Stimulated activated naive B cell treated with anti-CD40 and anti-IgM and Interleukin-4, amounts not matched to agents 10 μg/mL and 1 μg/mL and 100 μg/mL, for 72 hours (primary cell): Measurements from ENCODE around the gene SLF1.
A peak's percentile ranks its signal among the peaks of the same experiment; 100 is the strongest.

ENCODE experiments used
- ATAC-seq, 2 donors: fragments of 150-1000 bp; cut with Tn5 transposase; replicated peaks; 2 replicates each; pipeline ENCODE4 v1.10.0; 2021; ENCODE audit warnings: moderate library complexity in 1 of 2
- DNase-seq: peaks from one replicate; pipeline ENCODE4 v3.0.0; 2021
- H3K27ac Mint-ChIP-seq: one replicate; pipeline ENCODE4 v1.8.0; 2022; ENCODE audit warnings: mild to moderate bottlenecking, mixed read lengths
- H3K27me3 Mint-ChIP-seq, 2 donors: one replicate each; pipeline ENCODE4 v1.8.0; 2022; ENCODE audit warnings: mixed read lengths in 2 of 2
- H3K36me3 Mint-ChIP-seq, 2 donors: one replicate each; pipeline ENCODE4 v1.8.0; 2022; ENCODE audit warnings: mixed read lengths in 2 of 2, mild to moderate bottlenecking in 1 of 2
- H3K4me1 Mint-ChIP-seq, 2 donors: one replicate each; pipeline ENCODE4 v1.8.0; 2022; ENCODE audit warnings: mixed read lengths in 2 of 2, mild to moderate bottlenecking in 1 of 2
- H3K4me3 Mint-ChIP-seq, 2 donors: one replicate each; pipeline ENCODE4 v1.8.0; 2022; ENCODE audit warnings: mild to moderate bottlenecking in 2 of 2, mixed read lengths in 2 of 2, moderate library complexity in 1 of 2
- H3K9me3 Mint-ChIP-seq, 2 donors: one replicate each; pipeline ENCODE4 v1.8.0; 2022; ENCODE audit warnings: mixed read lengths in 2 of 2, mild to moderate bottlenecking in 1 of 2

Gene SLF1

GRCh38 chr5:94709277-94709676 is 90.8 kb downstream of the SLF1 start:
- H3K9me3 Mint-ChIP-seq, result no peaks in the 10 kb centered on the region
- H3K36me3 Mint-ChIP-seq, result peaks cover 18 to 29% of the 10 kb centered on the region in 2 donors
- H3K27me3 Mint-ChIP-seq, result no peaks in the 10 kb centered on the region
- no peak overlapping the region for H3K4me3 Mint-ChIP-seq
- H3K4me1 Mint-ChIP-seq, result peaks cover 0 to 2% of the 10 kb centered on the region in 2 donors
- no peak for ATAC-seq
- DNase-seq, result no peak
- no peak overlapping the region for H3K27ac Mint-ChIP-seq

- Mint-ChIP-seq H3K27ac (no peak overlapping the region), H3K4me1 (peaks cover 0 to 2% of the 10 kb centered on the region in 2 donors), H3K27me3 (no peaks in the 10 kb centered on the region), H3K36me3 (peaks cover 18 to 29% of the 10 kb centered on the region in 2 donors), H3K4me3 (no peak overlapping the region), H3K9me3 (no peaks in the 10 kb centered on the region)
- ATAC-seq, result no peak
- DNase-seq, result no peak
Observed at GRCh38 chr5:94711785-94712184, 93.3 kb downstream of the SLF1 start.

DNA sequence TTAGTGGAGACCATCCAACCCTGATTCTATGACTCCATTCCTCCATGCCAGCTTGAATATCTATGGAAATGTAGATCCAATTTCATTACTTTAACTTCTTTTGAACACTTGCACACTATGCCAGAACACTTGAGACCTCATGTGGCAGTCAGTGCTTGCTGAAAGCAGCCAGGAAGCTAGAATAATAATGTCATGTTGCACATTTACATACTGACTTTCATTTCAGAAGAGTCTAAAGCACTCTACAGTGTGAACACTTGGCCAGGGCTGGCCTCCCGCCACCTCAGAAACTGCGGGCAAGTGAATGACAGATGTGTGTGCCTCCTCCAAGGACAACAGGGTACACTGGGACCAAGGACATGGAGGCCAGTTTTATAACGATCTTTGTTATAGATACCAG is 97.3 kb downstream of the SLF1 start:
- DNase-seq (no peak), ATAC-seq (no peak)
- H3K9me3 Mint-ChIP-seq, result peaks cover 2 to 7% of the 10 kb centered on the region in 2 donors
- no peaks in the 10 kb centered on the region for H3K4me1 Mint-ChIP-seq
- no peak overlapping the region for H3K27ac Mint-ChIP-seq
- peaks cover 15% of the 10 kb centered on the region in 2 donors for H3K36me3 Mint-ChIP-seq
- no peak overlapping the region for H3K4me3 Mint-ChIP-seq
- no peaks in the 10 kb centered on the region for H3K27me3 Mint-ChIP-seq

GRCh38 chr5:94725142-94725541 is 106.7 kb downstream of the SLF1 start:
- Mint-ChIP-seq H3K36me3 (no peaks in the 10 kb centered on the region), H3K27ac (no peak overlapping the region), H3K9me3 (no peaks in the 10 kb centered on the region), H3K4me3 (no peak overlapping the region), H3K27me3 (no peaks in the 10 kb centered on the region), H3K4me1 (no peaks in the 10 kb centered on the region)
- no peak for DNase-seq
- ATAC-seq, result no peak

GRCh38 chr5:94731471-94731870 is 113.0 kb downstream of the SLF1 start:
- DNase-seq (no peak), ATAC-seq (no peak)
- no peaks in the 10 kb centered on the region for H3K36me3 Mint-ChIP-seq
- no peaks in the 10 kb centered on the region for H3K27me3 Mint-ChIP-seq
- H3K4me3 Mint-ChIP-seq, result no peak overlapping the region
- peaks cover 3 to 5% of the 10 kb centered on the region in 2 donors for H3K4me1 Mint-ChIP-seq
- H3K27ac Mint-ChIP-seq, result no peak overlapping the region
- H3K9me3 Mint-ChIP-seq, result no peaks in the 10 kb centered on the region

DNA sequence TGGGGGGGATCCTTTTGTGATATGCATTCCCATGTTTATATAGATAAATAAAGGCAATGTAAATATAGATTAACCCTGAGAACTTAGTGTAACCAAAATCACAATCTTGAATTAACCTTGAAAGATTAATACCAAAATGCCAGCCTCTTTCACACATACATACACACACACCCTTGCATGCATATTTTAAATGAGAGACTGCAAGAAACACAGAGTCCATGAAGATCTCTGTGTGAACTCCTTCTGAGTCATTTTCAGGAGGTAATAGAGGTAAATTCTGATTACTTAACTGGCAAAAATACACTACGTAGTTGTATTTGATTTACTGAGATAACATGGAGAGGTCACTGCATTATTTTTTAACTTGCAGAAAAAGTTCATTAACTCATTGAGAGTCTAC is 118.0 kb downstream of the SLF1 start:
- H3K27me3 Mint-ChIP-seq, result no peaks in the 10 kb centered on the region
- ATAC-seq (no peak), DNase-seq (no peak)
- H3K36me3 Mint-ChIP-seq, result no peaks in the 10 kb centered on the region
- H3K4me3 Mint-ChIP-seq, result no peak overlapping the region
- H3K4me1 Mint-ChIP-seq, result no peaks in the 10 kb centered on the region
- no peaks in the 10 kb centered on the region for H3K9me3 Mint-ChIP-seq
- H3K27ac Mint-ChIP-seq, result no peak overlapping the region

DNA sequence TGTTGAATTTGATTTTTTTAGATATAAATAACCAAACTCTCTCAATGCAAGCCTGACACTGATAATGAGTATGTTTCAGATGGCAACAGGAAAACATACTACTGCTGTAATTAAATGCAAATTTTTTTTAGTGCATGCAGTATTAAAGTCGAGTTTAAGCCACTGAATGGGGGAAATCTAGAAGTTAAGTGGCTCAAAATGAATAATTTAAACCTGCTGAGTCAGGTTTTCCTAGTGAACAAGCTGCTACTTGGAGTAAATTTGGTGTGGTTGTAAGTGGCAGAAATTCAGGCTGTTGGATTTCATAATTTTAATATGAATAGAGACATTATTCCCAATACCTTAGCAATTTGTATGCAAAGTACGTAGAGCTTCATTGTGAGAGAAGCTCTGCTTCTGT is 121.8 kb downstream of the SLF1 start:
- no peak overlapping the region for H3K27ac Mint-ChIP-seq
- H3K4me1 Mint-ChIP-seq, result peaks cover 9 to 14% of the 10 kb centered on the region in 2 donors
- DNase-seq, result no peak
- no peak overlapping the region for H3K4me3 Mint-ChIP-seq
- no peaks in the 10 kb centered on the region for H3K36me3 Mint-ChIP-seq
- no peaks in the 10 kb centered on the region for H3K9me3 Mint-ChIP-seq
- ATAC-seq, result no peak
- no peaks in the 10 kb centered on the region for H3K27me3 Mint-ChIP-seq

- H3K27me3 Mint-ChIP-seq, result no peaks in the 10 kb centered on the region
- no peak for ATAC-seq
Observed at GRCh38 chr5:94742852-94743251, 124.4 kb downstream of the SLF1 start.

GRCh38 chr5:94744906-94745305 is 126.4 kb downstream of the SLF1 start:
- Mint-ChIP-seq H3K36me3 (no peaks in the 10 kb centered on the region), H3K4me3 (peak overlapping the region; percentile 10 to 28), H3K9me3 (no peaks in the 10 kb centered on the region), H3K27ac (peak overlapping the region; percentile 80), H3K27me3 (no peaks in the 10 kb centered on the region), H3K4me1 (peaks cover 28 to 50% of the 10 kb centered on the region in 2 donors)
- ATAC-seq (peak; percentile 32 to 55), DNase-seq (no peak)

More at GRCh38 chr5:94742852-94743251, 124.4 kb downstream of the SLF1 start:
- Mint-ChIP-seq H3K36me3 (no peaks in the 10 kb centered on the region), H3K4me1 (peaks cover 20 to 39% of the 10 kb centered on the region in 2 donors), H3K9me3 (no peaks in the 10 kb centered on the region), H3K4me3 (no peak overlapping the region), H3K27ac (no peak overlapping the region)
- DNase-seq, result no peak

- peak overlapping the region; percentile 12 to 56 for H3K4me3 Mint-ChIP-seq
- H3K36me3 Mint-ChIP-seq, result no peaks in the 10 kb centered on the region
- H3K9me3 Mint-ChIP-seq, result no peaks in the 10 kb centered on the region
- ATAC-seq, result peak; percentile 85 to 86
- DNase-seq, result peak; percentile 29
- peaks cover 28 to 50% of the 10 kb centered on the region in 2 donors for H3K4me1 Mint-ChIP-seq
- peak overlapping the region; percentile 92 for H3K27ac Mint-ChIP-seq
- H3K27me3 Mint-ChIP-seq, result no peaks in the 10 kb centered on the region
Observed at GRCh38 chr5:94745786-94746730, 127.6 kb downstream of the SLF1 start.

DNA sequence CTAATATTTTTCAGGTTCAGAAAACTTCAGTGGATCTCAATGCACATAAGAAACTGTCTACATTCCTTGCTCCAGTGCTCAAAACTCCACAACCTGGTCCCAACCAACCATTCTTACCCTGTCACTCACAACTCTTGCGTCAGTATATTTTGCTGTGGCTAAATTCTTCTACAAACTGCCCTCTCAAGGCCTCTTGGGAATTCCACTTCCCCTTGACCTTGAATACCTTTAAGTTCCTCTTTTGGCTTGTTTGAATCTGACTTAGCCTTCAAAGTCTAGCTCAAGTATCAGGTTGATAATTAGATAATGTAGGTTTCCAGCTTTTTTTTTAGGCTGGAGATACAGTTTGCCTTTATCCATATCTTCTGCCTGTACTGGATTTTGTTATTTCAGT is 128.3 kb downstream of the SLF1 start:
- DNase-seq (peak; percentile 65), ATAC-seq (peak; percentile 71 to 72)
- Mint-ChIP-seq H3K9me3 (no peaks in the 10 kb centered on the region), H3K27me3 (no peaks in the 10 kb centered on the region), H3K27ac (peak overlapping the region; percentile 60), H3K4me3 (peak overlapping the region in 1 of 2 donors; percentile 14), H3K36me3 (no peaks in the 10 kb centered on the region), H3K4me1 (peaks cover 28 to 50% of the 10 kb centered on the region in 2 donors)
